CD4-positive, alpha-beta memory T cell (primary cell): Measurements from ENCODE around the gene ARL6. TPM values are rescaled to one million over a fixed set of nuclear protein-coding genes. Genes with fewer than 3 reads are reported as not detected.

Experiments
- CTCF ChIA-PET: fragments of 350-600 bp; sonication (Branson Sonifier 250); formaldehyde crosslinking; loops from one replicate; lab custom pipeline; 2021; ENCODE audit warnings: inconsistent platforms; ENCODE audit not compliant: partially characterized antibody; lab: Charles Lee
- POLR2A ChIA-PET: fragments of 350-600 bp; sonication (Branson Sonifier 250); formaldehyde crosslinking; loops from one replicate; lab custom pipeline; 2021; ENCODE audit not compliant: partially characterized antibody; lab: Charles Lee
- DNase-seq, 5 donors: peaks; one replicate each; pipeline versions ENCODE4 v3.0.0 to v3.0.0-alpha.2; 2020 to 2022; ENCODE audit warnings: mixed read lengths in 1 of 5
- H3K27ac ChIP-seq: one replicate; pipeline ENCODE4 v1.7.0; 2013; ENCODE audit warnings: low read depth, low read length
- H3K27me3 ChIP-seq: 2 replicates; pipeline ENCODE4 v1.7.0; 2013; ENCODE audit warnings: mild to moderate bottlenecking, low read length, moderate library complexity; ENCODE audit not compliant: insufficient read depth
- H3K36me3 ChIP-seq: 2 replicates; pipeline ENCODE4 v1.7.0; 2013; ENCODE audit warnings: mild to moderate bottlenecking, low read length, moderate library complexity; ENCODE audit not compliant: insufficient read depth
- H3K4me1 ChIP-seq: 2 replicates; pipeline ENCODE4 v1.7.0; 2013; ENCODE audit warnings: mild to moderate bottlenecking, low read length, moderate library complexity; ENCODE audit not compliant: insufficient read depth
- H3K4me3 ChIP-seq, 2 donors: one replicate each; pipeline ENCODE4 v1.7.0; 2013; ENCODE audit warnings: low read length in 2 of 2, mild to moderate bottlenecking in 1 of 2
- H3K9me3 ChIP-seq, 2 donors: one replicate each; pipeline ENCODE4 v1.7.0; 2013; ENCODE audit warnings: low read length in 2 of 2, control low read depth in 1 of 2; ENCODE audit not compliant: control insufficient read depth in 1 of 2
- H3K27ac Mint-ChIP-seq, 7 donors: one replicate each; pipeline ENCODE4 v1.8.0; 2020 to 2021; ENCODE audit warnings: mixed read lengths in 7 of 7, mild to moderate bottlenecking in 6 of 7, inconsistent platforms in 3 of 7, moderate library complexity in 3 of 7
- H3K27me3 Mint-ChIP-seq, 2 donors: one replicate each; pipeline ENCODE4 v1.8.0; 2020 to 2021; ENCODE audit warnings: mixed read lengths in 2 of 2
- H3K36me3 Mint-ChIP-seq, 2 donors: one replicate each; pipeline ENCODE4 v1.8.0; 2020 to 2021; ENCODE audit warnings: mixed read lengths in 2 of 2, inconsistent platforms in 1 of 2, mild to moderate bottlenecking in 1 of 2
- H3K4me1 Mint-ChIP-seq, 4 donors: one replicate each; pipeline ENCODE4 v1.8.0; 2020 to 2021; ENCODE audit warnings: mixed read lengths in 4 of 4, mild to moderate bottlenecking in 1 of 4
- H3K4me3 Mint-ChIP-seq, 8 donors: one replicate each; pipeline ENCODE4 v1.8.0; 2020 to 2021; ENCODE audit warnings: mixed read lengths in 8 of 8, mild to moderate bottlenecking in 7 of 8, moderate library complexity in 6 of 8, inconsistent platforms in 3 of 8
- H3K9me3 Mint-ChIP-seq, 8 donors: one replicate each; pipeline ENCODE4 v1.8.0; 2020 to 2021; ENCODE audit warnings: mixed read lengths in 8 of 8, mild to moderate bottlenecking in 5 of 8, inconsistent platforms in 3 of 8, moderate library complexity in 1 of 8
- intact Hi-C: fragments of 100-400 bp; cut with micrococcal nuclease; formaldehyde crosslinking; loops from one replicate; pipeline ENCODE4 v1.15.1; 2023
- polyA plus RNA-seq, 2 donors: library from polyadenylated mRNA; unstranded; fragments of 300-500 nt; fragmentation: Illumina TruSeq; gene quantifications; one replicate each; pipeline ENCODE4 v1.2.3, GENCODE V29; 2021
- total RNA-seq, 2 experiments: library from RNA; stranded (reverse); gene quantifications; one replicate each; pipeline ENCODE4 v1.2.3, GENCODE V29; 2021

Gene ARL6
- total and polyA plus RNA-seq, 4 experiments from 2014 or later: 3.7 to 6.4 (median 4.4) TPM

DNA sequence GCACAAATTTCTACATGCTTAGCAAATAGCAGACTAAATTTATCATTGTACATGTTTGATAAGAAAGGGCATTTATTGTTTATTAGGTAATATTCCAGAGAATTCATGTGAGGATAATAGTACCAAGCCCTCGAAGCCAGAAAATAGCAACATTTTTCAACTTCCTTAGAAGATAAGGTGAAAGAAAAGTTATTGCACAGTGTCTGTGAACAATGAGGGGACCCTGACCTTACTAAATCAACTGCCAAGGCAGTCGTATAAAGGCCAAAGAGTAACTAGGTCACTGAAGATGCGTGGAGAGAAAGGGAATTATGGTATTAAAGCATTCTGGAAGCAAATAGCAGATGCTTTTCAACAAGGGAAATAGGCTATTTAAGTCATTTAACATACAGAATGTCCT lies 20.3 kb upstream of the ARL6 start:
- no peaks in the 10 kb centered on the region for H3K27me3 ChIP-seq
- no peaks in the 10 kb centered on the region for H3K36me3 ChIP-seq
- Mint-ChIP-seq H3K27me3 (peaks cover 10 to 15% of the 10 kb centered on the region in 2 donors), H3K4me3 (no peak overlapping the region), H3K4me1 (no peaks in the 10 kb centered on the region), H3K9me3 (peaks cover 0 to 2% (median 0%) of the 10 kb centered on the region in 8 donors), H3K36me3 (no peaks in the 10 kb centered on the region), H3K27ac (no peak overlapping the region)
- H3K4me1 ChIP-seq: no peaks in the 10 kb centered on the region
- H3K9me3 ChIP-seq: no peaks in the 10 kb centered on the region
- intact Hi-C loops: no loop called here
- DNase-seq: no peak
- no peak overlapping the region for H3K4me3 ChIP-seq
- no peak overlapping the region for H3K27ac ChIP-seq
- POLR2A ChIA-PET: no interaction called here
- CTCF ChIA-PET: no interaction called here

DNA sequence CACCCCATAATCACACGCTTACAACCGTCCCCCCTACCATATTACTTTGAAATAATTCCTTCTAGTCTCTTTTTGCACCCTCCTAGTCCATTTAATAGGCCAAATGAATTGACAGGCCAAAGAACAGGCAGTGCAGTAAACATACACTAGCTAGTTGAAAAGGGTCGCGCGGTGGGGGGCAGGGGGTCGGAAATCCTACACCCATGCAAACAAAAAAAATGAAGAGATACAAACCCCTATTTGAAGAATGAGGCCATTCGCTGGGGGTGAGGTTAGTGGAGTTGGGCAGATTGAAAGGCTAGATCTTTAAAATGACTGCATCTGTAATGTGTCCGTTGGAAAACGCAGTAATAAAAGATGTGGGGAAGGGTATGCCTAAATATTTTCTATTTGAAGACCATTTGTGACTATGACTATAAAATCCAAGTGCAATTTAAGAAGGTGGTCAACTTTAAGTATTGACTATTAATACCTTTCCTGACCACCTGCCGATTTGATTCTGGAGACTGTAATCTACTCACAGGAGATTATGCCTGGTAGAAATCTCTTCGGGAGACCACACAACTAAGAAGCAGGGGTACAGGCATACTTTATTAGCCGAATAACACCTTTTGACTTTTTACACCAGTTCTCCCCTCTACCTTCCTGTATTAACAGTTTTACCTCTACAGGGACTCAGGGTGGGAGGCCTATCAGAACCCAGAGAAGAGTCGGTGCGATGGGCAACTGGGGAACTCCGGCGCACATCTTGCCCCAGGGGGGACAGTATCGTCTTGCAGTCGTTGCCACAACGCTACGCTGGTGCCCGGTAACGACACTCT lies 762 bp upstream of the ARL6 start:
- intact Hi-C loops: loop anchor here (1.0 to 5.0 kb wide), 4 partner anchors 58 to 1139 kb away; partner anchors contain the start of genes CPOX and DCBLD2
- H3K27me3 ChIP-seq: no peaks in the 10 kb centered on the region
- H3K4me3 ChIP-seq: peak overlapping the region; percentile 84
- H3K27ac ChIP-seq: peak overlapping the region; percentile 73
- H3K36me3 ChIP-seq: no peaks in the 10 kb centered on the region
- H3K4me3 Mint-ChIP-seq: peak overlapping the region; percentile 97 to 99 (median 98)
- H3K4me1 Mint-ChIP-seq: peaks cover 11 to 32% (median 23%) of the 10 kb centered on the region in 4 donors
- no peaks in the 10 kb centered on the region for H3K27me3 Mint-ChIP-seq
- ChIA-PET POLR2A (interaction anchor here (0.9 to 1.7 kb wide), 4 partner anchors 8 to 208 kb away, joined by 3 to 16 read pairs (median 4); partner anchors contain the start of genes CRYBG3 and RIOX2), CTCF (interaction anchor here (0.8 to 1.5 kb wide), 4 partner anchors 7 to 259 kb away, joined by 3 to 6 read pairs (median 5); no protein-coding TSS in a partner anchor)
- H3K9me3 Mint-ChIP-seq: no peaks in the 10 kb centered on the region
- H3K27ac Mint-ChIP-seq: peak overlapping the region; percentile 93 to 98 (median 95)
- peaks cover 0 to 10% of the 10 kb centered on the region in 2 donors for H3K36me3 Mint-ChIP-seq
- DNase-seq: peak in 1 of 5 donors; percentile 23
- H3K4me1 ChIP-seq: peaks cover 24% of the 10 kb centered on the region
- no peaks in the 10 kb centered on the region for H3K9me3 ChIP-seq

DNA sequence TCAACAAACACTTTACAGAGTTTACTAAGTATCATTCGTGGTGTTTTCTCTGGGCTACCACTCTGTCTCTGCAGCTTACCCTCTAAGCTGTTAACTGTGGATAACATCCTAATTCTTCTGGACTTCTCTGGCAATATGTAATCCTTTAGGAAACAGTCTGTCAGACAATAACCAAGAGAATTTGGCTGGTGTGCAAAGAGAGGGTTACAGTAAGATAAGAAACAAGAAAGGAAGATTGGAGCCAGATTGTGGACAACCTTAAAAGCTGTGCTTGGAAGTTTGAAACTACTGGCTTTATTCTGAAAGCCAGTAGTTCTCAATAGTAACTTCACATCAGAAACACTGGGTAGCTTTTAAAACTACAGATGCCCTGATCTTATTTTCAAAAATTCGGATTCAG lies 778 bp downstream of the ARL6 start:
- intact Hi-C loops: loop anchor here (2.0 kb wide), 1 partner anchor 827 kb away; the partner anchor contains the start of gene CPOX
- peaks cover 14 to 19% of the 10 kb centered on the region in 2 donors for H3K36me3 Mint-ChIP-seq
- no peaks in the 10 kb centered on the region for H3K9me3 Mint-ChIP-seq
- Histone ChIP-seq H3K9me3 (no peaks in the 10 kb centered on the region), H3K27ac (peak overlapping the region; percentile 73), H3K27me3 (no peaks in the 10 kb centered on the region), H3K36me3 (no peaks in the 10 kb centered on the region), H3K4me3 (peak overlapping the region in 1 of 2 donors; percentile 84), H3K4me1 (peaks cover 24% of the 10 kb centered on the region)
- ChIA-PET CTCF (interaction anchor here (0.9 to 1.6 kb wide), 4 partner anchors 56 to 260 kb away, joined by 3 to 5 read pairs (median 4); partner anchors contain the start of gene CRYBG3), POLR2A (interaction anchor here (1.7 kb wide), 1 partner anchor 56 kb away, joined by 16 read pairs; the partner anchor contains the start of gene CRYBG3)
- peaks cover 11 to 32% (median 23%) of the 10 kb centered on the region in 4 donors for H3K4me1 Mint-ChIP-seq
- H3K4me3 Mint-ChIP-seq: peak overlapping the region; percentile 97 to 99 (median 98)
- H3K27me3 Mint-ChIP-seq: no peaks in the 10 kb centered on the region
- no peak for DNase-seq
- H3K27ac Mint-ChIP-seq: peak overlapping the region in 5 of 7 donors; percentile 93 to 98 (median 95)

DNA sequence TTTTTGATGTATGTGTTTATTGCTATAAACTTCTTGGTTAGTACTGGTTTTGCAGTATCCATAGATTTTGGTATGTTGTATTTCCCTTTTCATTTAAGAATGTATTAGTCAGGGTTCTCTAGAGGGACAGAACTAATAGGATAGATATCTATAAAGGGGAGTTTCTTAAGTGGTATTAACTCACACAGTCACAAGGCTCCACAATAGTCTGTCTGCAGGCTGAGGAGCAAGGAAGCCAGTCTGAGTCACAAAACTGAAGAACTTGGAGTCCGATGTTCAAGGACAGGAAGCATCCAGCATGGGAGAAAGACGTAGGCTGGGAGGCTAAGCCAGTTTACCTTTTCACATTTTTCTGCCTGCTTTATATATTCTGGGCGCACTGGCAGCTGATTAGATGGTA lies 8.4 kb downstream of the ARL6 start:
- intact Hi-C loops: no loop called here
- peaks cover 0 to 3% (median under 1%) of the 10 kb centered on the region in 4 donors for H3K4me1 Mint-ChIP-seq
- no peak for DNase-seq
- H3K9me3 Mint-ChIP-seq: peaks cover 0 to 2% (median 0%) of the 10 kb centered on the region in 8 donors
- ChIA-PET POLR2A (no interaction called here), CTCF (no interaction called here)
- H3K27me3 Mint-ChIP-seq: no peaks in the 10 kb centered on the region
- Histone ChIP-seq H3K4me1 (no peaks in the 10 kb centered on the region), H3K36me3 (no peaks in the 10 kb centered on the region), H3K27me3 (no peaks in the 10 kb centered on the region), H3K9me3 (no peaks in the 10 kb centered on the region), H3K27ac (no peak overlapping the region), H3K4me3 (no peak overlapping the region)
- no peak overlapping the region for H3K4me3 Mint-ChIP-seq
- H3K27ac Mint-ChIP-seq: no peak overlapping the region
- H3K36me3 Mint-ChIP-seq: peaks cover 52 to 64% of the 10 kb centered on the region in 2 donors

DNA sequence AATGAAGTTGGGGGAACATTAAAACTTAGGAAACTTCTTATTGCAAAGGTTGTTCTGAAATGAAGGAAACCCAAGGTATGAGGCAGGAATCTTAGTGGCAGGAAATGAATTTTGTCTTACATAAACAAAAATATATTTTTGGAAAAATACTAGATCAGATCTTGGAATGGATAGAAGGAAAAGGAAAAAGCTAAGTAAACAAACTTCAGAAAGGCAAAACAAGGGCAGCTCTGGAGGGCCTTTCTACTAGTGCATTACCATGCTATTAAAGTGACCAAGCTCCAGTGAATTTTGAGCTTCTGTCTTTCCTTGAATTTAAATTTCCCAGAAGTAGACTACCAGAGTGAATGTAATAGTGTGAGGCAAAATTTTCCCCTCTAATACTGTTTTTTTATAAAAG lies 13.6 kb downstream of the ARL6 start:
- H3K9me3 Mint-ChIP-seq: no peaks in the 10 kb centered on the region
- peaks cover 22 to 40% of the 10 kb centered on the region in 2 donors for H3K36me3 Mint-ChIP-seq
- intact Hi-C loops: no loop called here
- ChIA-PET POLR2A (no interaction called here), CTCF (no interaction called here)
- H3K36me3 ChIP-seq: no peaks in the 10 kb centered on the region
- no peak overlapping the region for H3K4me3 ChIP-seq
- no peaks in the 10 kb centered on the region for H3K27me3 Mint-ChIP-seq
- H3K27me3 ChIP-seq: no peaks in the 10 kb centered on the region
- no peaks in the 10 kb centered on the region for H3K9me3 ChIP-seq
- no peaks in the 10 kb centered on the region for H3K4me1 Mint-ChIP-seq
- DNase-seq: no peak
- H3K27ac ChIP-seq: no peak overlapping the region
- H3K4me1 ChIP-seq: no peaks in the 10 kb centered on the region
- H3K4me3 Mint-ChIP-seq: no peak overlapping the region
- H3K27ac Mint-ChIP-seq: no peak overlapping the region

DNA sequence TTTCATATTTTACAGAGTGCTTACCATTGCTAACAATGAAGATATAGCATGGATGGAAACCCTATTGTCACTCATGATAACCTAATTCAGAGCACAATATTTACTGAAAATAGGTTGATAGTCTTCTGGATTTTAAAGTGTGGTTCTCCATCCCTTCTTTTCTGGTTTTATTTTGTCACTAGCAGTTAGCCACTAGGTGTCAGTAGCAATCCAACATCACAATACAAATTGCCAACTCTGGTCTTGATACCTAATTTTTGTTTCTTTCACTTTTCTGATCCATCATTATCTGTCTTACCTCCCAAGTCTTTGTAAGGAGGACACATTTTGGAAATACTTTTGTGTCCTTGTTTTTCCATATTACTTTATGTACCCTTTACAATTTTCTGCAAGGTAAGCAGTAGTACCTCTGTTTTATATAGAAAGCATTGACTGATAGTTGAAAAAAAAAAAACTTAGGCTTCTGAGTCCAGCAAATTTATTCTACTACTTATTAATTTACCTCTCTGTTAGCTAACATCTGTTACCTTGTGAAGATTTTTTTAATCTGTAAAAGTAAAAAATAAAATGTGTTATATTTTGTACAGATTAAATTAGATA lies 29.0 kb downstream of the ARL6 start:
- Histone ChIP-seq H3K27ac (no peak overlapping the region), H3K9me3 (no peaks in the 10 kb centered on the region), H3K4me3 (no peak overlapping the region), H3K36me3 (no peaks in the 10 kb centered on the region), H3K27me3 (no peaks in the 10 kb centered on the region), H3K4me1 (no peaks in the 10 kb centered on the region)
- Mint-ChIP-seq H3K27me3 (no peaks in the 10 kb centered on the region), H3K36me3 (peaks cover under 1% of the 10 kb centered on the region in 2 donors), H3K4me1 (no peaks in the 10 kb centered on the region), H3K27ac (no peak overlapping the region), H3K4me3 (no peak overlapping the region), H3K9me3 (no peaks in the 10 kb centered on the region)
- ChIA-PET POLR2A (interaction anchor here (1.2 kb wide), 1 partner anchor 29 kb away, joined by 3 read pairs; the partner anchor contains the start of gene ARL6), CTCF (interaction anchor here (0.7 to 6.0 kb wide), 11 partner anchors 28 to 245 kb away, joined by 3 to 174 read pairs (median 4); partner anchors contain the start of genes CRYBG3 and RIOX2)
- intact Hi-C loops: loop anchor here (1.0 kb wide), 5 partner anchors 28 to 536 kb away; no protein-coding TSS in a partner anchor
- DNase-seq: peak; percentile 41 to 66 (median 61)
